ENCODE measurements around the gene WDR19. TPM values are rescaled to one million over a fixed set of nuclear protein-coding genes. Genes with fewer than 3 reads are reported as not detected.

Gene WDR19
- total RNA-seq = 20.8 and 60.4 TPM in 2 replicates

GRCh38 chr4:39181905-39182638 lies at the start of gene WDR19:
WDR19 (plus strand) TSS chr4:39182529; CDS start chr4:39182558, 29 bp downstream.

Small RNAs within 50 kb of the gene (small RNA-seq; reads per million reads assigned to genes)
- gene RNU6-32P (ENCODE audit: low replicate concordance) = not detected

Other genes with a start within 250 kb of the WDR19 start
- 2.2 and 3.7 TPM in 2 replicates for gene TMEM156, start 150.1 kb upstream of the WDR19 start, total RNA-seq
- 154 and 346 TPM in 2 replicates for gene KLHL5, start 120.3 kb upstream of the WDR19 start, total RNA-seq
- gene RFC1, start 183.8 kb downstream of the WDR19 start, total RNA-seq = 43.8 and 49.2 TPM in 2 replicates
- under 0.01 TPM in 1 of 2 replicates, not detected in the other for gene KLB, start 224.4 kb downstream of the WDR19 start, total RNA-seq

Measured in placental pericyte (primary cell).